HepG2 (cell line): ENCODE measurements around the gene OGA. TPM values are rescaled to one million over a fixed set of nuclear protein-coding genes. Genes with fewer than 3 reads are reported as not detected.

Source experiments
- AHR ChIP-seq: IDR thresholded peaks from 2 replicates; pipeline ENCODE4 v1.6.1; 2018; ENCODE audit warnings: missing genetic modification reagents, missing compliant biosample characterization
- ATF2 ChIP-seq: sonication (generic); formaldehyde crosslinking; IDR thresholded peaks from 2 replicates; pipeline ENCODE4 v1.4.0; 2020; ENCODE audit warnings: missing genetic modification reagents
- FOXJ3 ChIP-seq: sonication (generic); formaldehyde crosslinking; IDR thresholded peaks from 2 replicates; pipeline ENCODE4 v1.4.0; 2020; ENCODE audit warnings: missing genetic modification reagents, mild to moderate bottlenecking, borderline replicate concordance
- GMEB2 ChIP-seq: IDR thresholded peaks from 2 replicates; pipeline ENCODE4 v1.6.1; 2016; ENCODE audit warnings: missing biosample characterization, missing genetic modification reagents, low read depth
- MAF1 ChIP-seq: sonication (generic); formaldehyde crosslinking; IDR thresholded peaks from 2 replicates; pipeline ENCODE4 v1.5.0; 2020; ENCODE audit warnings: missing genetic modification reagents, borderline replicate concordance
- MBD4 ChIP-seq: IDR thresholded peaks from 2 replicates; pipeline ENCODE4 v1.6.1; 2012; ENCODE audit warnings: low read length, inconsistent platforms, borderline replicate concordance
- MXD1 ChIP-seq: sonication (generic); formaldehyde crosslinking; IDR thresholded peaks from 2 replicates; pipeline ENCODE4 v1.4.0; 2020; ENCODE audit warnings: mild to moderate bottlenecking, missing genetic modification reagents
- NAIF1 ChIP-seq: sonication (generic); formaldehyde crosslinking; IDR thresholded peaks from 2 replicates; pipeline ENCODE4 v1.5.0; 2020; ENCODE audit warnings: mild to moderate bottlenecking, missing genetic modification reagents, borderline replicate concordance
- NCOA1 ChIP-seq: sonication (generic); formaldehyde crosslinking; IDR thresholded peaks from 2 replicates; pipeline ENCODE4 v1.9.0; 2021; ENCODE audit warnings: missing genetic modification reagents
- NR2F2 ChIP-seq: IDR thresholded peaks from 2 replicates; pipeline ENCODE4 v1.6.1; 2012; ENCODE audit warnings: low read depth, inconsistent platforms, borderline replicate concordance
- NR2F6 ChIP-seq, 2 experiments: IDR thresholded peaks; 2 replicates each; pipeline ENCODE4 v1.6.1; 2016; ENCODE audit warnings: antibody characterized with exemption in 1 of 2, mild to moderate bottlenecking in 1 of 2
- PRPF4 ChIP-seq: fragments of 200-400 bp; formaldehyde crosslinking; IDR thresholded peaks from 2 replicates; pipeline ENCODE4 v1.6.1; 2016; ENCODE audit warnings: low read length, low read depth; ENCODE audit not compliant: poor library complexity, severe bottlenecking
- RELA ChIP-seq: sonication (generic); formaldehyde crosslinking; IDR thresholded peaks from 2 replicates; pipeline ENCODE4 v1.4.0; 2020; ENCODE audit warnings: missing genetic modification reagents
- RNF219 ChIP-seq: sonication (generic); formaldehyde crosslinking; IDR thresholded peaks from 2 replicates; pipeline ENCODE4 v1.5.0; 2020; ENCODE audit warnings: mild to moderate bottlenecking, missing genetic modification reagents
- SMAD1 ChIP-seq: sonication (generic); formaldehyde crosslinking; IDR thresholded peaks from 2 replicates; pipeline ENCODE4 v1.4.0; 2020; ENCODE audit warnings: missing genetic modification reagents, low read depth, mild to moderate bottlenecking, borderline replicate concordance
- ZBTB7B ChIP-seq: sonication (generic); formaldehyde crosslinking; IDR thresholded peaks from 2 replicates; pipeline ENCODE4 v1.4.0; 2020; ENCODE audit warnings: missing genetic modification reagents
- ZNF350 ChIP-seq: sonication (generic); formaldehyde crosslinking; IDR thresholded peaks from 2 replicates; pipeline ENCODE4 v1.4.0; 2020; ENCODE audit warnings: mild to moderate bottlenecking, low read depth, missing genetic modification reagents, borderline replicate concordance
- ZNF44 ChIP-seq: sonication (generic); formaldehyde crosslinking; IDR thresholded peaks from 2 replicates; pipeline ENCODE4 v1.5.1; 2020; ENCODE audit warnings: mild to moderate bottlenecking, missing genetic modification reagents
- ZNF484 ChIP-seq: sonication (generic); formaldehyde crosslinking; IDR thresholded peaks from 2 replicates; pipeline ENCODE4 v1.5.1; 2020; ENCODE audit warnings: mild to moderate bottlenecking, low read depth, missing genetic modification reagents, borderline replicate concordance
- ZNF530 ChIP-seq: sonication (generic); formaldehyde crosslinking; IDR thresholded peaks from 2 replicates; pipeline ENCODE4 v1.5.0; 2020; ENCODE audit warnings: low read depth, mild to moderate bottlenecking, missing genetic modification reagents
- ZNF557 ChIP-seq: sonication (generic); formaldehyde crosslinking; IDR thresholded peaks from 2 replicates; pipeline ENCODE4 v1.4.0; 2020; ENCODE audit warnings: missing genetic modification reagents
- ZNF572 ChIP-seq: sonication (generic); formaldehyde crosslinking; IDR thresholded peaks from 2 replicates; pipeline ENCODE4 v1.5.1; 2020; ENCODE audit warnings: mild to moderate bottlenecking, missing genetic modification reagents
- ZNF878 ChIP-seq: sonication (generic); formaldehyde crosslinking; IDR thresholded peaks from 2 replicates; pipeline ENCODE4 v1.8.1; 2023; ENCODE audit warnings: mild to moderate bottlenecking, missing genetic modification reagents, moderate library complexity
- ZSCAN21 ChIP-seq: sonication (generic); formaldehyde crosslinking; IDR thresholded peaks from 2 replicates; pipeline ENCODE4 v1.8.0; 2022; ENCODE audit warnings: mild to moderate bottlenecking, missing genetic modification reagents, moderate library complexity, borderline replicate concordance
- polyA plus RNA-seq, 8 experiments: library from polyadenylated mRNA; depleted of rRNA in 3 of 8; stranded (reverse) in 7 of 8; unstranded in 1 of 8; fragments of >200 nt; fragmentation: Illumina TruSeq in 4 of 8; extraction: Trizol in 4 of 8; gene quantifications; 2 replicates each; pipeline versions ENCODE4 v1.2.1 to v1.2.3, GENCODE V29; 2011 to 2016; ENCODE audit warnings: low read depth in 4 of 8, missing spikeins in 1 of 8, mixed read lengths in 1 of 8; ENCODE audit not compliant: insufficient read depth in 1 of 8
- total RNA-seq, 5 experiments: library from RNA; depleted of rRNA; stranded (reverse); fragments of >200 nt; fragmentation: Illumina TruSeq; extraction: Trizol; gene quantifications; 2 replicates each; pipeline ENCODE4 v1.2.3, GENCODE V29; 2016; ENCODE audit warnings: low read depth in 1 of 5

Gene OGA
- total and polyA plus RNA-seq, 2 of the 13 experiments (the other 11 are each of a cell fraction or from before 2014, with no cell fraction given): 33.2 to 39.8 TPM

- TF ChIP-seq GMEB2 (CRISPR knock-in tag) (no peak), NCOA1 (CRISPR knock-in tag) (0 out of 2 replicates have a peak, but pooled peaks have one; percentile 58), FOXJ3 (CRISPR knock-in tag) (no peak), ZNF530 (CRISPR knock-in tag) (no peak), PRPF4 (no peak), NAIF1 (CRISPR knock-in tag) (0 out of 2 replicates have a peak, but pooled peaks have one; percentile 59), SMAD1 (CRISPR knock-in tag) (no peak), ZBTB7B (CRISPR knock-in tag) (peak; percentile 40; the same call in 1 of the 2 replicates), RELA (CRISPR knock-in tag) (no peak), AHR (CRISPR knock-in tag) (no peak), NR2F6 (IDR thresholded peaks at IDR 0.05) (peak; percentile 19; the same call in 1 of the 2 replicates), NR2F6 (CRISPR knock-in tag; IDR thresholded peaks at IDR 0.05) (no peak), ZNF484 (CRISPR knock-in tag) (no peak), MBD4 (no peak), MXD1 (no peak), ZNF44 (CRISPR knock-in tag) (no peak), ZNF572 (CRISPR knock-in tag) (no peak), NR2F2 (no peak), ZNF350 (CRISPR knock-in tag) (peak; percentile 81), MAF1 (CRISPR knock-in tag) (no peak), ATF2 (0 out of 2 replicates have a peak, but pooled peaks have one; percentile 25), ZNF878 (no peak), RNF219 (CRISPR knock-in tag) (no peak; the same call in 1 of the 2 replicates), ZNF557 (CRISPR knock-in tag) (0 out of 2 replicates have a peak, but pooled peaks have one; percentile 39), ZSCAN21 (CRISPR knock-in tag) (no peak)
These were observed 35.2 kb downstream of the OGA start, which contains the start of gene NPM3 (continued) for GRCh38 chr10:101782811-101783735.
